Measurements from ENCODE around the gene OR52H1. TPM values are rescaled to one million over a fixed set of nuclear protein-coding genes. Genes with fewer than 3 reads are reported as not detected.

Gene OR52H1
- total and polyA plus RNA-seq, 9 of the 15 experiments (the other 6 are each of a cell fraction or from before 2014, with no cell fraction given): 0.15 TPM; not detected in 8

DNA sequence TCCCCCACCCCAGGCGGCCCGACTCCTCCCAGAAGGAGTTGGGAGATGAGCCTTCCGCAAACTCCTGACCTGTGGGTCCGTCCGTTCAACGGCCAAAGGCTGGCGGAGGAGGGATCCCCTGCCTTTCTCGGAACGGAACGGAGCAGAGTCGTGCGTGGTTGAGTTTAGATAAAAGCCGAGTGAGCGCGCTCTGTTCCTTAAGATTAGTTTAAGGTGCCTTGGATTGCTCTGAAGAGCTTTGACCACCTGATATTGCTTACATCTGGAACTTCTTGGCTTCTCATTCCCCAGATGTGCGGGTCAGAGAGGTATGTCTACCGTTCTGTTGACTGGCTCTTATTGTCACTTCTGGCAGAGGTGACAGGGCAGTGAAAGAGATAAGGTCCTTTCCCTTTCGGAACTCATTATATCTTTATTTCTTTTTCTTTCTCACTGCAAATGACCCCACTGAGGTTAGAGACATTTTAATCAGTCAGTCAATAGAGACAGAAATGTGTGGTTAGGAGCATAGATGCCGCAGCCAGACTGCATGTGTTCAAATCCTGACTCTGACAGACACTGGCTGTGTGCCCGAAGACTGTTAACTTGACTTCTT lies 48.4 kb upstream of the OR52H1 start, which contains the start of gene TRIM6 (continued):
- TF ChIP-seq, protein P1, sequence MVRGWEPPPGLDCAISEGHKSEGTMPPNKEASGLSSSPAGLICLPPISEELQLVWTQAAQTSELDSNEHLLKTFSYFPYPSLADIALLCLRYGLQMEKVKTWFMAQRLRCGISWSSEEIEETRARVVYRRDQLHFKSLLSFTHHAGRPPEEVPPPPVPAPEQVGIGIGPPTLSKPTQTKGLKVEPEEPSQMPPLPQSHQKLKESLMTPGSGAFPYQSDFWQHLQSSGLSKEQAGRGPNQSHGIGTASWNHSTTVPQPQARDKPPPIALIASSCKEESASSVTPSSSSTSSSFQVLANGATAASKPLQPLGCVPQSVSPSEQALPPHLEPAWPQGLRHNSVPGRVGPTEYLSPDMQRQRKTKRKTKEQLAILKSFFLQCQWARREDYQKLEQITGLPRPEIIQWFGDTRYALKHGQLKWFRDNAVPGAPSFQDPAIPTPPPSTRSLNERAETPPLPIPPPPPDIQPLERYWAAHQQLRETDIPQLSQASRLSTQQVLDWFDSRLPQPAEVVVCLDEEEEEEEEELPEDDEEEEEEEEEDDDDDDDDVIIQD (CRISPR knock-in tag; IDR thresholded peaks at IDR 0.05): no peak
- TF ChIP-seq PRPF4 (IDR thresholded peaks at IDR 0.05; ENCODE audit: insufficient read depth, low read depth, low read length, poor library complexity, severe bottlenecking) (no peak), DACH1 (IDR thresholded peaks at IDR 0.05; ENCODE audit: partially characterized antibody) (peak; percentile 25), SMARCE1 (IDR thresholded peaks at IDR 0.05) (peak; percentile 73; the same call in 1 of the 2 replicates), MEF2A (IDR thresholded peaks at IDR 0.05; ENCODE audit: control insufficient read depth, low read depth, low read length) (peak; percentile 39; the same call in 1 of the 2 replicates), RAD51 (IDR thresholded peaks at IDR 0.05; ENCODE audit: borderline replicate concordance, low read depth) (no peak), MTA2 (IDR thresholded peaks at IDR 0.05; ENCODE audit: low read depth) (peak; percentile 84), SMAD2 (IDR thresholded peaks at IDR 0.05; ENCODE audit: low read depth, low read length) (no peak), POLR3G (IDR thresholded peaks at IDR 0.05; ENCODE audit: extremely low read depth, insufficient read length, insufficient replicate concordance) (no peak), HNRNPH1 (optimal IDR thresholded peaks at IDR 0.05; ENCODE audit: low read depth, low read length) (no peak), RBM15 (IDR thresholded peaks at IDR 0.05; ENCODE audit: insufficient read depth, low read length) (no peak), GABPA (tag; conservative IDR thresholded peaks at IDR 0.05; ENCODE audit: low read depth) (0 out of 2 replicates have a peak, but pooled peaks have one; percentile 19), CXXC5 (CRISPR knock-in tag; IDR thresholded peaks at IDR 0.05) (peak; percentile 95), ZNF3 (CRISPR knock-in tag; IDR thresholded peaks at IDR 0.05) (no peak), ZNF316 (IDR thresholded peaks at IDR 0.05) (no peak)
- TF ChIP-seq, protein P2, sequence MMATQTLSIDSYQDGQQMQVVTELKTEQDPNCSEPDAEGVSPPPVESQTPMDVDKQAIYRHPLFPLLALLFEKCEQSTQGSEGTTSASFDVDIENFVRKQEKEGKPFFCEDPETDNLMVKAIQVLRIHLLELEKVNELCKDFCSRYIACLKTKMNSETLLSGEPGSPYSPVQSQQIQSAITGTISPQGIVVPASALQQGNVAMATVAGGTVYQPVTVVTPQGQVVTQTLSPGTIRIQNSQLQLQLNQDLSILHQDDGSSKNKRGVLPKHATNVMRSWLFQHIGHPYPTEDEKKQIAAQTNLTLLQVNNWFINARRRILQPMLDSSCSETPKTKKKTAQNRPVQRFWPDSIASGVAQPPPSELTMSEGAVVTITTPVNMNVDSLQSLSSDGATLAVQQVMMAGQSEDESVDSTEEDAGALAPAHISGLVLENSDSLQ (IDR thresholded peaks at IDR 0.05): peak; percentile 69
- TF ChIP-seq, protein P3, sequence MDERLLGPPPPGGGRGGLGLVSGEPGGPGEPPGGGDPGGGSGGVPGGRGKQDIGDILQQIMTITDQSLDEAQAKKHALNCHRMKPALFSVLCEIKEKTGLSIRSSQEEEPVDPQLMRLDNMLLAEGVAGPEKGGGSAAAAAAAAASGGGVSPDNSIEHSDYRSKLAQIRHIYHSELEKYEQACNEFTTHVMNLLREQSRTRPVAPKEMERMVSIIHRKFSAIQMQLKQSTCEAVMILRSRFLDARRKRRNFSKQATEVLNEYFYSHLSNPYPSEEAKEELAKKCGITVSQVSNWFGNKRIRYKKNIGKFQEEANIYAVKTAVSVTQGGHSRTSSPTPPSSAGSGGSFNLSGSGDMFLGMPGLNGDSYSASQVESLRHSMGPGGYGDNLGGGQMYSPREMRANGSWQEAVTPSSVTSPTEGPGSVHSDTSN (CRISPR knock-in tag; IDR thresholded peaks at IDR 0.05; ENCODE audit: low read depth): no peak
- TF ChIP-seq, protein P3 (tag; conservative IDR thresholded peaks at IDR 0.05; ENCODE audit: low read depth): no peak
- TF ChIP-seq, protein P4, sequence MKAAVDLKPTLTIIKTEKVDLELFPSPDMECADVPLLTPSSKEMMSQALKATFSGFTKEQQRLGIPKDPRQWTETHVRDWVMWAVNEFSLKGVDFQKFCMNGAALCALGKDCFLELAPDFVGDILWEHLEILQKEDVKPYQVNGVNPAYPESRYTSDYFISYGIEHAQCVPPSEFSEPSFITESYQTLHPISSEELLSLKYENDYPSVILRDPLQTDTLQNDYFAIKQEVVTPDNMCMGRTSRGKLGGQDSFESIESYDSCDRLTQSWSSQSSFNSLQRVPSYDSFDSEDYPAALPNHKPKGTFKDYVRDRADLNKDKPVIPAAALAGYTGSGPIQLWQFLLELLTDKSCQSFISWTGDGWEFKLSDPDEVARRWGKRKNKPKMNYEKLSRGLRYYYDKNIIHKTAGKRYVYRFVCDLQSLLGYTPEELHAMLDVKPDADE (conservative IDR thresholded peaks at IDR 0.05; ENCODE audit: control insufficient read depth, low read depth, low read length): peak; percentile 70; the same call in 1 of the 2 replicates
- TF ChIP-seq, protein P5, sequence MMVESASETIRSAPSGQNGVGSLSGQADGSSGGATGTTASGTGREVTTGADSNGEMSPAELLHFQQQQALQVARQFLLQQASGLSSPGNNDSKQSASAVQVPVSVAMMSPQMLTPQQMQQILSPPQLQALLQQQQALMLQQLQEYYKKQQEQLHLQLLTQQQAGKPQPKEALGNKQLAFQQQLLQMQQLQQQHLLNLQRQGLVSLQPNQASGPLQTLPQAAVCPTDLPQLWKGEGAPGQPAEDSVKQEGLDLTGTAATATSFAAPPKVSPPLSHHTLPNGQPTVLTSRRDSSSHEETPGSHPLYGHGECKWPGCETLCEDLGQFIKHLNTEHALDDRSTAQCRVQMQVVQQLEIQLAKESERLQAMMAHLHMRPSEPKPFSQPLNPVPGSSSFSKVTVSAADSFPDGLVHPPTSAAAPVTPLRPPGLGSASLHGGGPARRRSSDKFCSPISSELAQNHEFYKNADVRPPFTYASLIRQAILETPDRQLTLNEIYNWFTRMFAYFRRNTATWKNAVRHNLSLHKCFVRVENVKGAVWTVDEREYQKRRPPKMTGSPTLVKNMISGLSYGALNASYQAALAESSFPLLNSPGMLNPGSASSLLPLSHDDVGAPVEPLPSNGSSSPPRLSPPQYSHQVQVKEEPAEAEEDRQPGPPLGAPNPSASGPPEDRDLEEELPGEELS (CRISPR knock-in tag; IDR thresholded peaks at IDR 0.05; ENCODE audit: borderline replicate concordance): no peak
